B cell (primary cell): ENCODE data around the gene C14orf39. TPM values are rescaled to one million over a fixed set of nuclear protein-coding genes. Genes with fewer than 3 reads are reported as not detected.
A peak's percentile ranks its signal among the peaks of the same experiment; 100 is the strongest.

Experiments
- ATAC-seq: fragments of 200-7000 bp; cut with Tn5 transposase; one replicate; pipeline ENCODE4 v1.10.0; 2021; ENCODE audit warnings: low read depth, mild to moderate bottlenecking, moderate number of reproducible peaks, moderate library complexity
- CTCF ChIA-PET: fragments of 350-600 bp; sonication (Branson Sonifier 250); formaldehyde crosslinking; loops from one replicate; lab custom pipeline; 2021; ENCODE audit warnings: antibody characterized with exemption, inconsistent platforms; lab: Charles Lee
- POLR2A ChIA-PET: fragments of 350-600 bp; sonication (Branson Sonifier 250); formaldehyde crosslinking; loops from one replicate; lab custom pipeline; 2021; ENCODE audit warnings: antibody characterized with exemption; lab: Charles Lee
- DNase-seq: peaks from one replicate; pipeline ENCODE4 v3.0.0; 2013
- H2AFZ ChIP-seq: 2 replicates; pipeline ENCODE4 v1.6.1; 2012; ENCODE audit warnings: mild to moderate bottlenecking, low read depth, low read length; ENCODE audit not compliant: insufficient read depth, poor library complexity, severe bottlenecking
- H3K27ac ChIP-seq, 2 donors: 1 replicate in 1 of 2; 2 replicates in 1 of 2; pipeline ENCODE4 v1.5.1; 2012 to 2013; ENCODE audit warnings: low read length in 2 of 2, mild to moderate bottlenecking in 2 of 2, moderate library complexity in 1 of 2
- H3K27me3 ChIP-seq, 4 experiments: fragments of 200-600 bp in 1 of 4; sonication (generic) in 1 of 4; replicated peaks in 1 of 4; 1 replicate in 2 of 4; 2 replicates in 2 of 4; pipeline versions ENCODE4 v1.6.1 to v1.7.0; 2013 to 2016; ENCODE audit warnings: low read length in 3 of 4, mild to moderate bottlenecking in 2 of 4, mixed read lengths in 1 of 4, moderate library complexity in 1 of 4; ENCODE audit not compliant: insufficient read depth in 4 of 4, control insufficient read depth in 3 of 4; ENCODE audit errors: control extremely low read depth in 1 of 4
- H3K36me3 ChIP-seq, 2 experiments: replicated peaks in 1 of 2; 1 replicate in 1 of 2; 2 replicates in 1 of 2; pipeline versions ENCODE4 v1.6.1 to v1.7.1; 2013; ENCODE audit warnings: low read length in 1 of 2; ENCODE audit not compliant: insufficient read depth in 2 of 2, control insufficient read depth in 1 of 2; ENCODE audit errors: control extremely low read depth in 1 of 2, extremely low read depth in 1 of 2
- H3K4me1 ChIP-seq, 2 donors: fragments of 200-600 bp in 1 of 2; sonication (generic) in 1 of 2; 1 replicate in 1 of 2; 2 replicates in 1 of 2; pipeline versions ENCODE4 v1.5.1 to v1.6.1; 2013 to 2017; ENCODE audit warnings: low read length in 2 of 2; ENCODE audit not compliant: control insufficient read depth in 2 of 2, insufficient read depth in 2 of 2
- H3K4me2 ChIP-seq: replicated peaks from 2 replicates; pipeline ENCODE3; 2012; ENCODE audit warnings: mild to moderate bottlenecking, low read depth, low read length; ENCODE audit not compliant: poor library complexity, severe bottlenecking
- H3K4me3 ChIP-seq, 5 experiments: fragments of 200-600 bp in 1 of 5; sonication (generic) in 1 of 5; 1 replicate in 3 of 5; 2 replicates in 2 of 5; pipeline versions ENCODE4 v1.5.1 to v1.7.0; 2011 to 2016; ENCODE audit warnings: low read length in 4 of 5, mild to moderate bottlenecking in 4 of 5, low read depth in 2 of 5, control low read depth in 1 of 5, moderate library complexity in 1 of 5; ENCODE audit not compliant: insufficient read depth in 1 of 5; ENCODE audit errors: control extremely low read depth in 1 of 5, extremely low read depth in 1 of 5
- H3K79me2 ChIP-seq: fragments of 200-600 bp; sonication (generic); one replicate; pipeline ENCODE4 v1.6.0; 2016; ENCODE audit warnings: low read length; ENCODE audit not compliant: control insufficient read depth, insufficient read depth
- H3K9ac ChIP-seq: fragments of 200-600 bp; sonication (generic); 2 replicates; pipeline ENCODE4 v1.6.1; 2017; ENCODE audit warnings: mild to moderate bottlenecking, low read length, moderate library complexity
- H3K9me3 ChIP-seq, 3 donors: one replicate each; pipeline versions ENCODE4 v1.6.1 to v1.7.1; 2013; ENCODE audit warnings: low read length in 2 of 3; ENCODE audit not compliant: control insufficient read depth in 2 of 3, insufficient read depth in 1 of 3; ENCODE audit errors: control extremely low read depth in 1 of 3
- H4K20me1 ChIP-seq: 2 replicates; pipeline ENCODE4 v1.6.0; 2012; ENCODE audit warnings: mild to moderate bottlenecking, low read length; ENCODE audit not compliant: insufficient read depth, control insufficient read depth, poor library complexity, severe bottlenecking
- H3K27ac Mint-ChIP-seq: one replicate; pipeline ENCODE4 v1.8.0; 2021; ENCODE audit warnings: mixed read lengths
- H3K27me3 Mint-ChIP-seq: one replicate; pipeline ENCODE4 v1.8.0; 2021; ENCODE audit warnings: mixed read lengths
- H3K4me1 Mint-ChIP-seq: one replicate; pipeline ENCODE4 v1.8.0; 2021; ENCODE audit warnings: mixed read lengths
- H3K4me3 Mint-ChIP-seq: one replicate; pipeline ENCODE4 v1.8.0; 2021; ENCODE audit warnings: mixed read lengths
- H3K9me3 Mint-ChIP-seq: one replicate; pipeline ENCODE4 v1.8.0; 2022; ENCODE audit warnings: mixed read lengths; ENCODE audit not compliant: insufficient read depth
- EZH2 ChIP-seq: IDR thresholded peaks from 2 replicates; pipeline ENCODE4 v1.6.1; 2012; ENCODE audit warnings: borderline replicate concordance, low read depth, mild to moderate bottlenecking, moderate library complexity, low read length; ENCODE audit not compliant: insufficient read depth, poor library complexity, severe bottlenecking
- WGBS: methylation state at CpG from one replicate; pipeline ENCODE4 v1.1.5; 2013; ENCODE audit warnings: missing lambda C conversion rate; ENCODE audit not compliant: insufficient coverage; 5-methylcytosine and 5-hydroxymethylcytosine counted together
- intact Hi-C: fragments of 100-400 bp; cut with micrococcal nuclease; formaldehyde crosslinking; loops from one replicate; pipeline ENCODE4 v1.10.0; 2022
- polyA plus RNA-seq: library from polyadenylated mRNA; depleted of rRNA; stranded (reverse); fragments of >200 nt; gene quantifications from 2 replicates; pipeline ENCODE4 v1.2.3, GENCODE V29; 2012
- total RNA-seq, 2 donors: library from RNA; stranded (reverse); fragments of 120-200 nt in 1 of 2; gene quantifications; 1 replicate in 1 of 2; 2 replicates in 1 of 2; pipeline versions ENCODE4 v1.2.3 to v1.2.4, GENCODE V29; 2013 to 2022
- TF ChIP-seq, protein P1 (sequence below): fragments of 200-600 bp; IDR thresholded peaks from one replicate; pipeline ENCODE4 v1.8.0; 2022; ENCODE audit warnings: antibody characterized with exemption, mild to moderate bottlenecking

C14orf39 gene
- total and polyA plus RNA-seq, 2 donors (not counting 1 experiment from before 2014, with no cell fraction given) = not detected

DNA sequence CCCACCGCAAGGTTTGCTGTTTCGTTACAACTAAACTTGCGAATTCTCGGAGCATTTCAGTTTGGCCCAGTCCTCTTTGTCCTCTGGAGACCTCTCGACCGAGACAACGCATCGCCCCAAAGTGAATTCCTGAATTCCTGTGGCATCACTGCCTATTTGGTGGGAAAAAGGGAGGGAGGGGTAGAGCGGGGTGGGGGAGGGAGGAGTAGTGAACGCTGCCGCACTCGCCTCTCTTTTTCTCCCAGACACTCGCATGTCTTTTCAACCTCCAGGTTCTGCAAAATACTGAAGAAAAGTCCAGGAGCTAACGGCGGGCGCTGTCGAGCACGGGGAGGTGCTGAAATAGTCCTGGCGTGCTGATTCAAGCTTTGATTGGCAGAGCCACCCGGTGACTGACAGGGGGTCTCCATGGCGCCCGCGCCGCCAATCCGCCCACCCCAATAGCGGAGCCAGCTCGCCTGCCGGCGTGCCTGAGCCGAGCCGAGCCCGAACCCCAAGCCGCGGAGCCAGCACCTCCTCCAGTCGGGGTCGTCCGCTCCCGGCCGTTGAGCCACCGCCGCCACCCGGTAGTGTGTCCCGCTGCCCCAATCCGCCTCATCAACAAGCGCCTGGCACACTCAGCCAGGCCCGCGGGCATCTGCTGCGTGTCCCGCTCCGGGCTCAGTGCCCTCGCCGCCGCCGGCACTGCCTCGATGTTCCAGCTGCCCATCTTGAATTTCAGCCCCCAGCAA is 23.0 kb upstream of the C14orf39 start, which contains the start of gene SIX6:
Gene SIX6, plus strand, starts transcription at position 440 of the 731 bp plus-strand sequence. Its CDS starts 253 bp downstream, at position 693.
- peaks cover 21 to 32% of the 10 kb centered on the region in 2 donors for H3K4me1 ChIP-seq
- DNase-seq (no peak), ATAC-seq (no peak)
- H3K4me1 Mint-ChIP-seq = peaks cover 6% of the 10 kb centered on the region
- no peak within 1 kb of the TSS for H3K9ac ChIP-seq
- H3K9me3 Mint-ChIP-seq = no peaks in the 10 kb centered on the region
- no peak within 1 kb of the TSS for H3K4me3 ChIP-seq
- 5% methylated on average over 51 of the region's 55 CpGs for WGBS
- H4K20me1 ChIP-seq = no peaks in the 10 kb centered on the region
- intact Hi-C loops = no loop called here
- no peaks in the 10 kb centered on the region for H3K79me2 ChIP-seq
- H3K36me3 ChIP-seq = no peaks in the 10 kb centered on the region
- H3K27me3 Mint-ChIP-seq = peaks cover 64% of the 10 kb centered on the region
- peak within 1 kb of the TSS; percentile 15 for H3K4me2 ChIP-seq
- no peak within 1 kb of the TSS for H2AFZ ChIP-seq
- POLR2A ChIA-PET = no interaction called here
- H3K9me3 ChIP-seq = peaks cover 0 to 40% (median 2%) of the 10 kb centered on the region in 3 donors
- no peak within 1 kb of the TSS for H3K4me3 Mint-ChIP-seq
- no peak within 1 kb of the TSS for H3K27ac ChIP-seq
- TF ChIP-seq EZH2 = peak; percentile 54
- TF ChIP-seq, protein P1, sequence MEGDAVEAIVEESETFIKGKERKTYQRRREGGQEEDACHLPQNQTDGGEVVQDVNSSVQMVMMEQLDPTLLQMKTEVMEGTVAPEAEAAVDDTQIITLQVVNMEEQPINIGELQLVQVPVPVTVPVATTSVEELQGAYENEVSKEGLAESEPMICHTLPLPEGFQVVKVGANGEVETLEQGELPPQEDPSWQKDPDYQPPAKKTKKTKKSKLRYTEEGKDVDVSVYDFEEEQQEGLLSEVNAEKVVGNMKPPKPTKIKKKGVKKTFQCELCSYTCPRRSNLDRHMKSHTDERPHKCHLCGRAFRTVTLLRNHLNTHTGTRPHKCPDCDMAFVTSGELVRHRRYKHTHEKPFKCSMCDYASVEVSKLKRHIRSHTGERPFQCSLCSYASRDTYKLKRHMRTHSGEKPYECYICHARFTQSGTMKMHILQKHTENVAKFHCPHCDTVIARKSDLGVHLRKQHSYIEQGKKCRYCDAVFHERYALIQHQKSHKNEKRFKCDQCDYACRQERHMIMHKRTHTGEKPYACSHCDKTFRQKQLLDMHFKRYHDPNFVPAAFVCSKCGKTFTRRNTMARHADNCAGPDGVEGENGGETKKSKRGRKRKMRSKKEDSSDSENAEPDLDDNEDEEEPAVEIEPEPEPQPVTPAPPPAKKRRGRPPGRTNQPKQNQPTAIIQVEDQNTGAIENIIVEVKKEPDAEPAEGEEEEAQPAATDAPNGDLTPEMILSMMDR = no peak
- H3K27ac Mint-ChIP-seq = peak within 1 kb of the TSS; percentile 32
- peaks cover 0 to 86% (median 77%) of the 10 kb centered on the region in 4 experiments for H3K27me3 ChIP-seq
- CTCF ChIA-PET = no interaction called here

DNA sequence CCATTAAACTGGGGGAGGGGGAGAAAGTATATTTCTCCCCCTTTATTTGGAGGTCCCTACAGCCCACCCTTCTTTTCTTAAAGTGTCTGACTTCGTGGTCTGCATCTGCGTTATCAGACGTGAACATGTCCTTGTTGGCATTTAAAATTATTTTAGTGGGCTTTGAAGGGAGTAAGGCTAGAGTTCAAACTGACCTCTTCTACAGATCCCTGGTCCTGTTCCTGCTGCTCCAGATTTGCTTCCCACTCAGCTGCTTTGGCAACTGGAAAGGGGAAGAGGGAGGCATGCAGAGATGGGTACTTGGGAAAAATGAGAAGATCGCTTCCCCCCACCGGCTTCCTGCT is 22.5 kb upstream of the C14orf39 start:
- Histone ChIP-seq H3K27ac (no peak overlapping the region), H3K9me3 (peaks cover 0 to 40% (median 2%) of the 10 kb centered on the region in 3 donors), H3K4me2 (no peak overlapping the region), H3K9ac (no peak overlapping the region), H4K20me1 (no peaks in the 10 kb centered on the region), H3K27me3 (peaks cover 0 to 83% (median 72%) of the 10 kb centered on the region in 4 experiments), H3K79me2 (no peaks in the 10 kb centered on the region), H3K36me3 (no peaks in the 10 kb centered on the region), H3K4me1 (peaks cover 21 to 32% of the 10 kb centered on the region in 2 donors), H2AFZ (no peak overlapping the region), H3K4me3 (no peak overlapping the region)
- ChIA-PET CTCF (no interaction called here), POLR2A (no interaction called here)
- Mint-ChIP-seq H3K4me3 (no peak overlapping the region), H3K9me3 (no peaks in the 10 kb centered on the region), H3K27ac (no peak overlapping the region), H3K4me1 (peaks cover 6% of the 10 kb centered on the region), H3K27me3 (peaks cover 63% of the 10 kb centered on the region)
- WGBS = no CpG with 5 or more reads among the region's 5 CpGs
- peak; percentile 21 for DNase-seq
- ATAC-seq = no peak
- intact Hi-C loops = no loop called here
- TF ChIP-seq, protein P1 = no peak
- TF ChIP-seq EZH2 = no peak
